UCSD-AML1 (cell line): ENCODE measurements around the gene CYP19A1.

Experiments
- DNase-seq: peaks from one replicate; lab custom pipeline; 2025; ENCODE audit not compliant: unreplicated experiment; lab: John Stamatoyannopoulos, UW

CYP19A1 gene

DNA sequence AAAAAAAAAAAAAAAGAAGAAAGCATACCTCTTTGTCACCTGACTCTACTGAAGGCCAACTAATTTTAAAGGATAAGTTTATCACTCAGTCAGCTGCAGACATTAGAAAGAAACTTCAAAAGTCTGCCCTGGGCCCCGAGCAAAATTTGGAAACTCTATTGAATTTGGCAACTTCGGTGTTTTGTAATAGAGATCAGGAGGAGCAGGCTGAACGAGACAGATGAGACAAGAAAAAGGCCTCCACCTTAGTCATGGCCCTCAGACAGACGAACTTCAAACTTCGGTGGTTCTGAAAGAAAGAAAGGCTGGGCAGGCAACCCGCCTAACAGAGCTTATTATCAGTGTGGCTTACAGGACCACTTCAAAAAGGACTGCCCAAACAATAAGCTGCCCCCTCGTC, 21.6 kb upstream of the CYP19A1 start:
- DNase-seq = no peak

GRCh38 chr15:51356983-51357382, 18.6 kb upstream of the CYP19A1 start:
- DNase-seq = no peak

DNA sequence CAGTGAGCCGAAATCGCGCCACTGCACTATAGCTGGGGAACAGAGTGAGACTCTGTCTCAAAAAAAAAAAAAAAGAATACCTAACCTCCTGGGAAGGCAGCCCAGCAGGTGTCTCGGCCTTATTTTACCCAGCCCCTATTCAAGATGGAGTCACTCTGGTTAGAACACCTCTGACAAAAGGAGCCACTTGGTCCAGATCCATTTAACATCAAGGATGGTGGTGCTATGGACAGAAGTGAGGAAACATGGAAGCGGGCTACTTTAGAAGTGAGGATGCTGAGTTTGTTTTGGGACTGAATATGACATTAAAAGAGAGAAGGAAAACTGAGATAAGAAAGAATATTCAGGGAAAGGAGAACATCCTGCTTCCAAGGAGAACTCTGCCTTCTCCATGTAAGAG, 17.8 kb upstream of the CYP19A1 start:
- no peak for DNase-seq

- no peak for DNase-seq
Observed at GRCh38 chr15:51355096-51355495, 16.7 kb upstream of the CYP19A1 start.

DNA sequence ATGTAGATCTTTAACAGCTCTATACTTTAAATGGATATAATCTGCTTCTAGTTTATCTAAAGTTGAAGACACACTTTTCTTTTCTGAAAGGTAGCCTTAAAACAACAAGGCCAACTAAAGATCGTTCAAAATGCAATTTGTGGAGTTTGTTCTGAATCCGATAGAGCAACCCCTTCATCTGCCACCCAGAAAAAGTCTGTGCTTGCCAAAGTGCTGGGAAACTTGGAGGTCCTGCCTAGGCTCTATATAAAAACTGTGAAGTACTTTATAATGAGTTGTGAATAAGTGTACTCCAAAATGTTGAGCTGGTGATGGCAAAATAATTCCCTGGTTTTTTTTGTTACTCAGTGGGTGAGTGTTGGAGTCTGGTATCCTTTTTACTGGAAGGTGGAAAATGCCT, 15.6 kb upstream of the CYP19A1 start:
- DNase-seq = no peak

DNA sequence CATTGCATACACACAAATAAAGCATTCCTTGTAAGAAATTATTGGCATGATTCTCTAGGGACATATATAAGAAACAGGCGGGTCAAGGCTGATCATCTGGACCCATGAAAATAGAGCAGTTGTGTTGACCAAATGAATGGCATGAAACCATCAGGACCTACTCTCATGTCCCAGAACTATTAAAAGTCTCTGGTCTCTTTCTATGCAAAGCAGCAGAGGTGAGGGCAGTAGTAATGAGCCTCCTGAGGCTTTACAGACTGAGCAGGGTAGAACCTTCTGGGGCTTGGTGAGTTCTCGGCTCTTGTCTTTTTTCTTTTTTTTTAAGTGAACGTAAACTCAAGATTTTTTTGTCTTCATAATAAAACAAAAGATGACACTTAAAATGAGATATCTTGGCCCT, 12.3 kb upstream of the CYP19A1 start:
- DNase-seq = no peak

GRCh38 chr15:51349156-51349844, 10.9 kb upstream of the CYP19A1 start:
- no peak for DNase-seq

DNA sequence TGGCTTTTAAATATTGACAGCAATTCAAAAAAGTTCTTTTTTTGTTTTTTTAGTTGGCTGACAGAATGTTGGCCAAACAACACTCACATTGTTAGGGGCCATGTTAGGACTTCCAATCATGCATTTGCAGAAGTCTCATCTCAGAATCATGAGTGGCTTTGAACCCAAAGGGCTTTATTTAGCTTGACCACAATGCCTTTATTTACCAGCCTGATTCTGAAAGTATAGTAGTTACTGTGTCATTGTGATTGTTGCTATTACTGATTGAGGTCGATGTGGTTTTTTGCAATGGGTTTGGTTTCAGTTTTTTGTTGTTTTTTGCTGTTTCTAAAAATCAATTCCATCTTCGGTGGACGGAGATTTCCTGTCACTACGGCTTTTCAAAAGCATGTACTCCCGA, 10.3 kb upstream of the CYP19A1 start:
- DNase-seq = no peak

DNA sequence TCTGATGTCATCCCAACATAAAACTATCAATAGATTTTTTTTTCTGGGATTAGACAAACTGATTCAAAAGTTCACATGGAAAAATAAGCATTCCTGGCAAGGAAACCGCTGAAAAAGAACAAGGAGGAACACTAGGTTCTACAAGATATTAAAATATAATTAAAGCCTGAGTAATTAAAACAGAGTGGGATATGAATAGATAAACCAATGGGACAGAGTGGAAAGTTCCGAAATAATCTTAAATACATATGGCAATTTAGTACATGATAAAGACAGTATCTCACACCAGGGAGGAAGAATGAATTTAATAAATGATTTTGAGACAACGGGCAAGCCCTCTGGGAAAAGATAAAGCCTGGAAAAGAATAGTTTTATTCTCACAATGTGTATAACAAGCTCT, 7.7 kb upstream of the CYP19A1 start:
- no peak for DNase-seq

DNA sequence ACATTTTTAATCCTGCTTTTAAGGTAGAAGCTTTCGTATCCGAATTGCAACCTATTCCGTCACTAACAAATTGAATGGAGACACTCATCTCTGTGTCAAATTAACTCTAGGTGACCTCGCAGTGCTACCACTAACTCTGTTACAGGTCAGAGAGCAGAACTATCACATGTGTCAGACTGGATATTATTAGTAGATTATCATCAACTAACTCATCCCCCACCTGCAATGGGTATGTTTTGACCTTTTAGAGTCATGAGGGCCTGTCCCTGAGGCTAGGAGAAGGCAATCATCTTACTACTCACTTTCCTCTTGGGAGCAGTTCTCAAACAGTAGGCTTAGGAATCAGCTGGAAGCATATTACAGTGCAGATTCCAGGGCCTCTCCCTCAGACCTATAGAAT, 5.1 kb upstream of the CYP19A1 start:
- no peak for DNase-seq

GRCh38 chr15:51342227-51342999, 4.0 kb upstream of the CYP19A1 start:
- DNase-seq = no peak

DNA sequence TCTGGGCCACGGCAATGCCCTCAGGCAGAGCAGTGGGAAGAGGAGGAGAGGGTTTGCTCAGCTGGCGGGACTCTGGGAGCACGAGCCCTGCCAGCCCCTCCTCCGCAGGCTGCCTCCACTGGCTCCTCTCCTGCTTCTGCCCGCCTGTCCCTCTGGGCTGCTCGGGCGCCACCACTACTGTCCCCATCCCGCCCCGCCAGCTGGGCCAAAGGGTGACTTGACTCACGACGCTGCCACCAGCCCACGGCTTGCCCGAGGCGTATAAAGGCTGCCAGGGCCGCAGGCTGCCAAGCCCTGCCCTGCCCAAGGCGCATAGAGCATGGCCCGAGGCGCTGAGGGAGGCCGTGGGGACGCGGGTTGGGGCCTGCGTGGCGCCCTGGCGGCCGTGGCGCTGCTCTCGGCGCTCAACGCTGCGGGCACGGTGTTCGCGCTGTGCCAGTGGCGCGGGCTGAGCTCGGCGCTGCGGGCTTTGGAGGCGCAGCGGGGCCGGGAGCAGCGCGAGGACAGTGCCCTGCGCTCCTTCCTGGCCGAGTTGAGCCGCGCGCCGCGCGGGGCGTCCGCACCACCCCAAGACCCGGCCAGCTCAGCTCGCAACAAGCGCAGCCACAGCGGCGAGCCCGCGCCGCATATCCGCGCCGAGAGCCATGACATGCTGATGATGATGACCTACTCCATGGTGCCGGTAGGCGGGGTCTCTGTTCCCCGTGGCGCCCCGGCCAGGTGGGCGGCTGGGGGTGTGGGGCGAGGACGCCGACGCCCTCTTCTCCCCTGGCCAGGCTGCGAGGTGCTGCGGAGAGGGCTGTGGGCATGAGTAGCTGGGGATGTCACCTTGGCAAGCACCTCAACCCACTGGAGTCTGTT, 3.2 kb upstream of the CYP19A1 start, which contains the start of gene GLDN:
TSS of gene GLDN (plus strand) at position 290 of the 861 bp plus-strand sequence. CDS start at position 320, 30 bp downstream.
- DNase-seq = no peak

DNA sequence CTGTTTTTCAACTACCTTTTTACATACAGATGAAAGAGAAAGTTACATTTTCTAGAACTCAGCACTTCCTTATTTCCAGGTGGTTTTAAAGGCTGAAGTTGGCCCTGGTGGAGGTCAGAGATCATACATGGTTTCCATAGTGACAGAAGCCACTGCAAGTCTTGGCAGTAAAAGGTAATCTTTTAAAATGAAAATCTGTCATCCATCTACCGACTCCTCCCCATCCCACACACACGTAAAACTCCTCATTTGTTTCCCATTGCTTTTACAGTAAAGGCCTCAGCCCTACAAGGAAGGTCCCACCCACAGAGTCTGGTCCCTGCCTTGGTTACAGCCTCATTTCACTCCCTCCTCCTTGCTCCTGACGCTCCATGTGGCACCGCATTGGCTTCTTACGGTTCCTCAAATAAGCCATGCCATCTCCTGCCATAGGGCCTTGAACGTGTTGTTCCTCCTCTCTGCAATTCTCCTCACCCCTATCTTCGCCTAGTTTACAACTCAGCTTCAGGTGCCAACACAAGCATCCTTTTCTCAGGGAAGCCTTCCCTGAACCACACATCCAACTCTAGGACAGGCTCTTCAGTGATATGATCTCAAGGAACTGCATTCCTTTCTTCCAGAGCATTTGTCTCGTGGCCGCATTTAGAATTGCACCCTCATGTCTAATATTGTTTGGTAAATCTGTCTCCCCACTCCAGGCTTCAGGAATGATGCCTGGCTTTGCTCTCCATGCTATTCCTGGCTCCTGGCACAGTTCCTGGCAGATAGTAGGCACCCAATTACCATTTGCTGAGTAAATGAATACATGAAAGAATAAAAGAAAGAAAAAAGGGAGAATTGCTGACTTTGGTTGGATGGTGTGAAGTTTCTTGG, 2.6 kb downstream of the CYP19A1 start:
- DNase-seq = no peak

DNA sequence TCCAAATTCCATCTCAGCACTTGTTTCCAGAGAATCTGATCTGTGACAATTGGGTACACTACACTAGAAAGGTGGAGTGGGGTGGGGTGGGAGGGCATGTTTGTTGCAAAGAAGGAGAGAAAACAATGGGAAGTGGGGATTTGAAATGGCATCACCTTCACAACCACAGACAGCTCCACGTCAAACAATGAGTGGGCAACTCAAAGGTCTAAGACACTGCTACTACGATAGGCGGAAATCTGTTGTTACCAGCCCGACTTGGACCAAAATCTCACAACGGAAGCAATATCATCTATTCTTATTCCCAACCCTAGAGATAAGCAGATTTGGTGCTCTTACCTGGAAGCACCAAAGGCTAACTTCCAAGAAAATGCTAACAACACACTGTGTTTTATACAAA, 3.3 kb downstream of the CYP19A1 start:
- no peak for DNase-seq

DNA sequence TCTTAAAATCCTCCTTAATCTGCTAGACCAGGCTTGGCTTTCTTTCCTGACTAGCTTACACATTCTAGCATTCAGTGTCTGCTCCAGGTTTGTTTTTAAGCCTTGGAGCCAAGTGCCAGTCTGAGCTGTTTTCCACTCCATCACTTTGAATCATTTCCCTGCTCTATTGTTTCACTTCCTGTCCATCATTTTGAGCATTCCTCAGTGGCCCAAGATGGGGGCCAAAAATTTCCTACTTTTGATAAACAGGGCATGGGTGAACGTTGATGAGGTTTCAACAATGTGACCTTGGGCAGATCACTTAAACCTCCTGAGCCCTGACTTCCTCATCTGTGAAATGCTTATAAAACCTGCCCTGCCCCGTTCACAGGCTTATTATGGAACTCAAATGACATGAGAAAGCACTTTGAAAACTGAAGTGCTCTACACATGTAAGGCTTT, 4.4 kb downstream of the CYP19A1 start:
- no peak for DNase-seq

GRCh38 chr15:51333571-51333970, 4.8 kb downstream of the CYP19A1 start:
- no peak for DNase-seq

- DNase-seq = no peak
Observed at GRCh38 chr15:51332206-51333147, 5.9 kb downstream of the CYP19A1 start.

GRCh38 chr15:51331141-51331540, 7.3 kb downstream of the CYP19A1 start:
- no peak for DNase-seq

DNA sequence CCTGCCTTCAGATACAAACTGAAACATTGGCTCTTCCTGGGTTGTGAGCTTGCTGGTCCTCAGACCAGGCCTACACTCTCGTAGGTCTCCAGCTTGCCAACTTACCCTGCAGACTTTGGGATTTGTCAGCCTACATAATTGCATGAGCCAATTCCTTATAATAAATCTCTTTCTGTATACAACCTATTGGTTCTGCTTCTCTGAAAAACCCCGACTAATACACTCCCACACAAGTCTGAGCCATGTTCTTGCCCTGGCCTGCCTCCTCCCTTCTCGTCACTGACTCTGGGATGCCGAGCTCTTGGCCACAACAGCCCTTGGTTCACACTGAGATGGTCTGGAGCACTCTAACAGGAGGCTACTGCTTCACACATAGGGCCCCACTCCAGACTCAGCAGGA, 9.5 kb downstream of the CYP19A1 start:
- no peak for DNase-seq

DNA sequence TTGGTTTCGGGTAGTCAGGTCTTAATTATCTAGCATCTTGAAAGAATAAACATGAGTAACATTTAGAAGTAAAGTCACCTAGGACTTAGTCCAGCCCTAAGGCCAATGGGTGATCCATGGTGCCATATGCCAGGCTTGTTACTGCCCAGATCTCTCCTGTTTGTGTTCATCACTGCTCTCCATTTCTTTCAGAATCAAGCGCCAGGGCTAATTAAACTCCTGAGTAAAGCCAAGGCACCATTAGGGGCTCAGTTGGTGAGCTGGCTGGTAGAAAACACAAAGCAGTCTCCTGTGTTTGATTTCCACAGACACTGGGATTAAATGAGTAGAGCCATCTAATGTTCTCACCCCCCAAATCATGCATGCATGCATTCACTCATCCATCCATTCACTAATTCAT, 11.3 kb downstream of the CYP19A1 start:
- DNase-seq = no peak
